DND-41 (cell line): ENCODE results near the gene CCNYL1.

Experiments used
- ATAC-seq: fragments of 200-7000 bp; cut with Tn5 transposase; 3 replicates; pipeline ENCODE4 v1.9.1; 2021; ENCODE audit warnings: low read depth; ENCODE audit not compliant: insufficient read depth
- DNase-seq: peaks from one replicate; pipeline ENCODE4 v3.0.0-alpha.2; 2020
- H2AFZ ChIP-seq: 2 replicates; pipeline ENCODE4 v1.6.0; 2012; ENCODE audit warnings: low read depth, low read length
- H3K27ac ChIP-seq: 2 replicates; pipeline ENCODE4 v1.5.1; 2012; ENCODE audit warnings: low read length, inconsistent platforms
- H3K27me3 ChIP-seq: fragments of 200-600 bp; sonication (generic); 2 replicates; pipeline ENCODE4 v1.6.0; 2012; ENCODE audit warnings: low read length, mild to moderate bottlenecking, inconsistent platforms; ENCODE audit not compliant: insufficient read depth, poor library complexity
- H3K36me3 ChIP-seq: 2 replicates; pipeline ENCODE4 v1.5.1; 2012; ENCODE audit warnings: low read length, inconsistent platforms; ENCODE audit not compliant: insufficient read depth
- H3K4me1 ChIP-seq: 2 replicates; pipeline ENCODE4 v1.5.1; 2012; ENCODE audit warnings: mild to moderate bottlenecking, low read length; ENCODE audit not compliant: insufficient read depth
- H3K4me2 ChIP-seq: 2 replicates; pipeline ENCODE4 v1.6.0; 2012; ENCODE audit warnings: mild to moderate bottlenecking, moderate library complexity, low read length, inconsistent platforms; ENCODE audit not compliant: insufficient read depth
- H3K4me3 ChIP-seq, 2 experiments: fragments of 200-600 bp in 1 of 2; shearing (Covaris generic) in 1 of 2; 2 replicates each; pipeline ENCODE4 v1.5.1; 2012 to 2016; ENCODE audit warnings: inconsistent platforms in 2 of 2, low read length in 2 of 2, mild to moderate bottlenecking in 2 of 2, low read depth in 1 of 2, moderate library complexity in 1 of 2
- H3K79me2 ChIP-seq: 2 replicates; pipeline ENCODE4 v1.6.0; 2012; ENCODE audit warnings: low read length, inconsistent platforms; ENCODE audit not compliant: insufficient read depth
- H3K9ac ChIP-seq: 2 replicates; pipeline ENCODE4 v1.6.0; 2012; ENCODE audit warnings: low read depth, mild to moderate bottlenecking, inconsistent platforms, low read length, moderate library complexity
- H3K9me3 ChIP-seq: 2 replicates; pipeline ENCODE4 v1.5.1; 2012; ENCODE audit warnings: low read length, moderate library complexity, mild to moderate bottlenecking, inconsistent platforms; ENCODE audit not compliant: insufficient read depth, severe bottlenecking
- H4K20me1 ChIP-seq: 2 replicates; pipeline ENCODE4 v1.6.0; 2012; ENCODE audit warnings: low read length; ENCODE audit not compliant: insufficient read depth
- EZH2 ChIP-seq: IDR thresholded peaks from 3 replicates; pipeline ENCODE4 v1.6.1; 2012; ENCODE audit warnings: borderline replicate concordance, low read depth, mild to moderate bottlenecking, moderate library complexity, low read length, inconsistent platforms; ENCODE audit not compliant: severe bottlenecking
- TF ChIP-seq, protein P1 (sequence below): IDR thresholded peaks from 2 replicates; pipeline ENCODE4 v1.5.1; 2012; ENCODE audit warnings: borderline replicate concordance, low read length, moderate library complexity, mild to moderate bottlenecking; ENCODE audit not compliant: poor library complexity, severe bottlenecking; ENCODE audit errors: extremely low read depth

The CCNYL1 gene

DNA sequence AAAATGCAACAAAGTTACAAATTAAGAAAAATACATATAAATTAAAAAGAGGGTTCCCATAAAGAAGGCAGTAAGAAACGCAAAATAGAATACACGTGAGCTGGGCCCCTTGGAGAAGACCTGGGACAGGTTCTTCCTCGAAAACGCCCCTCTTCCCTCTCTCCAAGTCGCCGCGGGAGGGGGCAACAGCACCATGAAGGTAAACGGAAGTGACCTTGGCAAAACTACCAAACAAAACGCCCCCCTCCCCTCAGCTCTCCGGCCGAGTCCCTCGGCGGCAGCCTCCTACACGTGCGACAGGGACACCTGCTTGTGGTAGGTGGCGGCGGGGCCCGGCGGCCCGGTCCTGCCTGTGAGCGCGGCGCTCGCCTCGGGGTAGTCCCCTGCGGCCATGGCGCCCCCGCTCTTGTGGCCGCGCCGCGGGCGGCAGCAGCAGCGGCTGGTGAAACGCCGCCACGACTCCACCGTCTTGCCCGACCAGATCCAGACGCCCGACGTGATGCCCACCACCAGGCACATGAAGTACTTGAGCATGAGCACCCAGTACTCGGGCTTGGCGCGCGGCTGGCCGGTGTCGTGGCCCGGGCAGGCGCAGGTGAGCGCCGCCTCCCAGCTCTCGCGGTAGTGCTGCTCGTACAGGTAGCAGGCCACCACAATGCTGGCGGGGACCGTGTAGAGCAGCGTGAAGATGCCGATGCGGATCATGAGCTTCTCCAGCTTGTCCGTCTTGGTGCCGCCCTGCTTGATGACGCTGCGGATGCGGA lies 55.4 kb downstream of the CCNYL1 start:
- no peaks in the 10 kb centered on the region for H3K9me3 ChIP-seq
- H3K4me1 ChIP-seq: peaks cover 22% of the 10 kb centered on the region
- no peak overlapping the region for H3K27ac ChIP-seq
- H3K9ac ChIP-seq: no peak overlapping the region
- peaks cover 6% of the 10 kb centered on the region; the same call in 1 of the 2 replicates for H3K36me3 ChIP-seq
- no peak overlapping the region for H3K4me3 ChIP-seq
- TF ChIP-seq, protein P1, sequence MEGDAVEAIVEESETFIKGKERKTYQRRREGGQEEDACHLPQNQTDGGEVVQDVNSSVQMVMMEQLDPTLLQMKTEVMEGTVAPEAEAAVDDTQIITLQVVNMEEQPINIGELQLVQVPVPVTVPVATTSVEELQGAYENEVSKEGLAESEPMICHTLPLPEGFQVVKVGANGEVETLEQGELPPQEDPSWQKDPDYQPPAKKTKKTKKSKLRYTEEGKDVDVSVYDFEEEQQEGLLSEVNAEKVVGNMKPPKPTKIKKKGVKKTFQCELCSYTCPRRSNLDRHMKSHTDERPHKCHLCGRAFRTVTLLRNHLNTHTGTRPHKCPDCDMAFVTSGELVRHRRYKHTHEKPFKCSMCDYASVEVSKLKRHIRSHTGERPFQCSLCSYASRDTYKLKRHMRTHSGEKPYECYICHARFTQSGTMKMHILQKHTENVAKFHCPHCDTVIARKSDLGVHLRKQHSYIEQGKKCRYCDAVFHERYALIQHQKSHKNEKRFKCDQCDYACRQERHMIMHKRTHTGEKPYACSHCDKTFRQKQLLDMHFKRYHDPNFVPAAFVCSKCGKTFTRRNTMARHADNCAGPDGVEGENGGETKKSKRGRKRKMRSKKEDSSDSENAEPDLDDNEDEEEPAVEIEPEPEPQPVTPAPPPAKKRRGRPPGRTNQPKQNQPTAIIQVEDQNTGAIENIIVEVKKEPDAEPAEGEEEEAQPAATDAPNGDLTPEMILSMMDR: no peak
- TF ChIP-seq EZH2: no peak
- DNase-seq (no peak), ATAC-seq (no peak)
- no peaks in the 10 kb centered on the region for H3K27me3 ChIP-seq
- H3K79me2 ChIP-seq: no peaks in the 10 kb centered on the region
- H4K20me1 ChIP-seq: no peaks in the 10 kb centered on the region; the same call in 1 of the 2 replicates
- H2AFZ ChIP-seq: no peak overlapping the region
- no peak overlapping the region for H3K4me2 ChIP-seq

DNA sequence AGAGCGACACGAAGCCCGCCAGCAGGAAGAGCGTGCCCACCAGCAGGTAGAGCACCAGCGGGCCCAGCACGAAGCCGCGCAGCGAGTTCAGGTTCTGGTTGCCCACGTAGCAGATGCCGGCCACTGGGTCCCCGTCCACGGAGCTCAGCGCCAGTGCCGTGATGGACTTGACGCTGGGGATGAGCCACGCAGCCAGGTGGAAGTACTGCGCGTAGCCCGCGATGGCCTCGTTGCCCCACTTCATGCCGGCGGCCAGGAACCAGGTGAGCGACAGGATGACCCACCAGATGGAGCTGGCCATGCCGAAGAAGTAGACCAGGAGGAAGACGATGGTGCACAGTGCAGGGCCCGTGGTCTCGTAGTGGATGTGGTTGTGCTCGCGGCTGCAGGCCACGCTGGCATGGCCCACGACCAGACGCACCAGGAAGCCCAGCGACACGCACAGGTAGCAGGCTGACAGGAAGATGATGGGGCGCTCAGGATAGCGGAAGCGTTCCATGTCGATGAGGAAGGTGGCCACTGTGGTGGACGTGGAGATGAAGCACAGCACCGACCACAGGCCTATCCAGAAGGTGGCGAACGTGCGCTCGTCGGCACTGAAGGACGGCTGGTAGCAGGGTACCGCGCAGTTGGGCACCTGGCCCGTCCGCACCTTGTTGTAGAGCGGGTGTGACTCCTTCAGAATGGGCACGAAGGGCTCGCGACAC lies 56.2 kb downstream of the CCNYL1 start:
- no peaks in the 10 kb centered on the region; the same call in 1 of the 2 replicates for H4K20me1 ChIP-seq
- no peaks in the 10 kb centered on the region for H3K27me3 ChIP-seq
- TF ChIP-seq, protein P1: no peak
- no peak for TF ChIP-seq EZH2
- H3K9ac ChIP-seq: no peak overlapping the region
- H2AFZ ChIP-seq: no peak overlapping the region
- peaks cover 22% of the 10 kb centered on the region for H3K4me1 ChIP-seq
- H3K79me2 ChIP-seq: no peaks in the 10 kb centered on the region
- H3K27ac ChIP-seq: no peak overlapping the region
- H3K4me2 ChIP-seq: no peak overlapping the region
- DNase-seq (no peak), ATAC-seq (no peak)
- H3K4me3 ChIP-seq: no peak overlapping the region; a peak in 1 of 4 replicates
- H3K9me3 ChIP-seq: no peaks in the 10 kb centered on the region
- peaks cover 6% of the 10 kb centered on the region; the same call in 1 of the 2 replicates for H3K36me3 ChIP-seq

DNA sequence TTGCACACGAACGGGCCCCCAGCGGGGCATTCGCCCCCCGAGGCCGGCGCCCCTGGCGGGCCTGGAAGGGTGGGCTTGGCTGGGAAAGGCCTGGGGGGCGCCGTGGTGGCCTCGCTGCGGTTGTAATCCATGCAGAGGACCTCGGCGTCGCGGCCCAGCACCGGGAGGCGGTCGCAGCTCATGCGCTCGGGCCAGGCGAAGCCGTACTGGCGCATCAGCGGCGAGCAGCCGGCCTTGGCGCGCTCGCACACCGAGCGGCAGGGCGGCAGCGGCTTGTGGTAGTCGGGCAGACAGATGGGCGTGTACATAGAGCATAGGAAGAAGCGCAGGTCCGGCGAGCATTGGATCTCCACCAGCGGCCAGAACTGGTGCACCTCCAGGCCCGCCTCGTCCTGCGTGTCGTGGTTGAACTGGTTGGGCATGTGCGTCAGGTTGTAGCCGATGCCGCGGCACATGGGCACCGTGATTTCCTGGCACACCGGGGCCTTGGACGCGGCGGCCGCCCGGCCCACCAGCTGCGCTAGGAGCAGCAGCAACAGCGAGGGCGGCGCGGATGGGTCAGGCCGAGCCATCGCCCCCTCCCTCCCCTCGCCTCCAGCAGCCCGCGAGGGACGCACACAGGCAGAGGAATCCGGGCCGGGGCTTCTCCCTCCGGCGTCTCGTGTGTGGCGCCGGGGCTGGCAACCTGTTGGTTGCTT lies 56.9 kb downstream of the CCNYL1 start:
- no peak for TF ChIP-seq EZH2
- TF ChIP-seq, protein P1: no peak
- Histone ChIP-seq H3K9ac (peak overlapping the region; percentile 78), H4K20me1 (no peaks in the 10 kb centered on the region; the same call in 1 of the 2 replicates), H3K4me3 (peak overlapping the region; percentile 79 to 94; a peak in 3 of 4 replicates), H3K4me2 (peak overlapping the region; percentile 99), H3K4me1 (peaks cover 22% of the 10 kb centered on the region), H2AFZ (peak overlapping the region; percentile 96; the same call in 1 of the 2 replicates), H3K9me3 (no peaks in the 10 kb centered on the region), H3K36me3 (peaks cover 6% of the 10 kb centered on the region; the same call in 1 of the 2 replicates), H3K27ac (no peak overlapping the region), H3K27me3 (no peaks in the 10 kb centered on the region), H3K79me2 (no peaks in the 10 kb centered on the region)
- DNase-seq: no peak
- ATAC-seq: no peak
